Tibial nerve (tissue), 4 donors: ENCODE results near the gene GPC6. TPM values are rescaled to one million over a fixed set of nuclear protein-coding genes. Genes with fewer than 3 reads are reported as not detected.
"Not testable (repeated sequence)": the region's sequence is repeated elsewhere in the genome, so short reads cannot be mapped to it uniquely, and the experiment has no call there.

ENCODE experiments used
- DNase-seq, 2 donors: peaks; one replicate each; pipeline ENCODE4 v3.0.0-alpha.2; 2019; ENCODE audit warnings: low spot score in 2 of 2
- H3K27ac ChIP-seq, 4 donors: fragments of 200-600 bp; sonication (generic) in 3 of 4; one replicate each; pipeline ENCODE4 v1.5.1; 2017 to 2019; ENCODE audit warnings: mild to moderate bottlenecking in 1 of 4
- H3K27me3 ChIP-seq, 2 donors: fragments of 200-600 bp; sonication (generic) in 1 of 2; one replicate each; pipeline versions ENCODE4 v1.5.1 to v1.6.0; 2017 to 2019
- H3K36me3 ChIP-seq, 3 donors: fragments of 200-600 bp; sonication (generic); one replicate each; pipeline ENCODE4 v1.5.1; 2018 to 2019
- H3K4me1 ChIP-seq, 4 donors: fragments of 200-600 bp; sonication (generic) in 3 of 4; one replicate each; pipeline ENCODE4 v1.5.1; 2017 to 2019
- H3K4me3 ChIP-seq, 4 donors: fragments of 200-600 bp; sonication (generic) in 3 of 4; one replicate each; pipeline ENCODE4 v1.5.1; 2017 to 2019; ENCODE audit warnings: mild to moderate bottlenecking in 1 of 4, moderate library complexity in 1 of 4
- H3K9me3 ChIP-seq, 4 donors: fragments of 200-600 bp; sonication (generic) in 3 of 4; one replicate each; pipeline ENCODE4 v1.5.1; 2017 to 2019
- CTCF ChIP-seq, 5 experiments: fragments of 200-600 bp in 3 of 5; fragments of 450-650 bp in 2 of 5; sonication (generic) in 3 of 5; IDR thresholded peaks; one replicate each; pipeline ENCODE4 v1.5.1; 2016 to 2019; ENCODE audit warnings: antibody characterized with exemption in 5 of 5, mild to moderate bottlenecking in 3 of 5, moderate library complexity in 2 of 5
- EP300 ChIP-seq, 2 donors: sonication (generic); formaldehyde crosslinking; IDR thresholded peaks; one replicate each; pipeline ENCODE4 v1.6.1; 2017; ENCODE audit warnings: antibody characterized with exemption in 2 of 2, mild to moderate bottlenecking in 1 of 2
- POLR2A ChIP-seq, 2 donors: fragments of 450-650 bp; IDR thresholded peaks; one replicate each; pipeline ENCODE4 v1.6.1; 2017; ENCODE audit warnings: antibody characterized with exemption in 2 of 2, mild to moderate bottlenecking in 2 of 2, moderate library complexity in 2 of 2
- WGBS, 2 donors: methylation state at CpG; one replicate each; pipeline ENCODE4 v1.1.5; 2018; 5-methylcytosine and 5-hydroxymethylcytosine counted together
- total RNA-seq, 4 donors: library from RNA; depleted of rRNA; stranded (reverse); fragments of >200 nt; gene quantifications; one replicate each; pipeline ENCODE4 v1.1.0, GENCODE V29; 2016

The GPC6 gene
- total RNA-seq, 4 donors from 2014 or later: 21.9 to 39.5 (median 29.8) TPM

GRCh38 chr13:94342436-94343242 is 1116.0 kb downstream of the GPC6 start:
- WGBS, 2 donors: 79 to 82% methylated on average over 17 of the region's 17 CpGs
- no peak overlapping the region for H3K4me3 ChIP-seq
- no peaks in the 10 kb centered on the region for H3K9me3 ChIP-seq
- no peaks in the 10 kb centered on the region for H3K36me3 ChIP-seq
- H3K4me1 ChIP-seq: peaks cover 0 to 13% (median 6%) of the 10 kb centered on the region in 4 donors
- no peak for TF ChIP-seq POLR2A (IDR thresholded peaks at IDR 0.05)
- no peak for TF ChIP-seq CTCF (IDR thresholded peaks at IDR 0.05)
- no peak for TF ChIP-seq EP300 (IDR thresholded peaks at IDR 0.05)
- no peak for DNase-seq
- no peaks in the 10 kb centered on the region for H3K27me3 ChIP-seq
- no peak overlapping the region for H3K27ac ChIP-seq

DNA sequence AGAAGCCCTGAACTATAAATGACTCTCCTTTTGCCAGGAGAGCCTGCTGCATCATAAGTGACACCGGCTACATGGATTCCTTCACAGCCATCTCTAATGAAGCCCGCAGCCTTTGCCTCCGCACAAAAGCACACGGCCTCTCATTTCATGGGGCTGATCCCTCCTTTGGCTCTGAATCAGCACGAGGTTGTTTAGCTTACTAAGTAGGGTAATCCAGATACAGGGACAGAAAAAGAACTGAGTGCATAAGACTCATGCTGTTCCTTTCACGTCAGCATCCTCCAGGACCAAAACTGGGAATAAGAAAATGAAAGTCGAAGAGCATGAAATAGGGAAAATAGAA is 1116.6 kb downstream of the GPC6 start:
- DNase-seq: no peak
- WGBS, 2 donors: 68 to 74% methylated on average over 7 of the region's 7 CpGs
- Histone ChIP-seq H3K27me3 (no peaks in the 10 kb centered on the region), H3K4me1 (peaks cover 0 to 13% (median 6%) of the 10 kb centered on the region in 4 donors), H3K27ac (no peak overlapping the region), H3K4me3 (no peak overlapping the region), H3K9me3 (no peaks in the 10 kb centered on the region), H3K36me3 (no peaks in the 10 kb centered on the region)
- TF ChIP-seq EP300 (IDR thresholded peaks at IDR 0.05) (no peak), POLR2A (IDR thresholded peaks at IDR 0.05) (no peak), CTCF (IDR thresholded peaks at IDR 0.05) (no peak)

- not testable (repeated sequence) for H3K9me3 ChIP-seq, DNase-seq, H3K27me3 ChIP-seq, H3K36me3 ChIP-seq, H3K4me3 ChIP-seq
- Histone ChIP-seq H3K4me1 (peaks cover 0 to 13% (median 6%) of the 10 kb centered on the region in 4 donors), H3K27ac (peak overlapping the region in 2 of 4 donors; percentile 5 to 13)
- WGBS, 2 donors: 85 to 94% methylated on average over 3 of the region's 3 CpGs
Observed at GRCh38 chr13:94343687-94344086, 1117.1 kb downstream of the GPC6 start.

DNA sequence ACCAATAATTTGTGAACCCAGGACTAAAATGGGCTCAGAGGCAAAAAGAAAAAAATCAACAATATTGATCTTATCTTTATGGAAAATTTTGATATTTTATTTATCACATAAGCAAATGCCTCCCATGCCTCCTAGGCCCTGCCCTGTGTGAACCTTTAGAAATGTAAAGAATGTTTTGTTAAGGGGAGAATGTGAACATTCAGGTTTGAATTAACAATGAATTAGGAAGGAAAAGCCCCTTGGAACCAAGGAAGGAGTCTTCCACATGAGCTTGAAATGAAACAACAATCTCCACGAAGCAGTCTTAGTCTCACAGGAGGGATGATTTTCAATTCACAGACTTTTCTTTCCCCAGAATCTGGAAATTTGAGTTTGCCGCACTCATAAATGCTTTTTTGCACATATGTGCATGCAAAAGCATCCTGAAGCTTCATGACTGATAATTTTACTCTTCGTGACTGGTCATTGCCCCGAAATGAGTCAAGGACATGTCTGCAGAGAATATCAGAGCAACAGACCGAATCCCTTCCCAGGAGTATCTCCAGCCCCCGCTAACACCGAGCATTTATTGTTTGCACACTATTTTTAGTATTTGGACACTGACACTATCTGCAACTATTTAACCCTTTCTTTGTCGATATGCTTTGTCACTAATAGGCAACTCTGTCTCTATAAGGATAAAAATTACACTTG is 1117.7 kb downstream of the GPC6 start:
- WGBS, 2 donors: 31% methylated on average over 8 of the region's 8 CpGs
- H3K4me3 ChIP-seq: no peak overlapping the region

More for the DNA sequence above, 1117.7 kb downstream of the GPC6 start:
- H3K4me1 ChIP-seq: peaks cover 0 to 13% (median 6%) of the 10 kb centered on the region in 4 donors
- no peak for TF ChIP-seq POLR2A (IDR thresholded peaks at IDR 0.05)
- TF ChIP-seq EP300 (IDR thresholded peaks at IDR 0.05): no peak
- TF ChIP-seq CTCF (IDR thresholded peaks at IDR 0.05): no peak
- no peak overlapping the region for H3K27ac ChIP-seq
- no peaks in the 10 kb centered on the region for H3K9me3 ChIP-seq
- no peak for DNase-seq
- H3K27me3 ChIP-seq: no peaks in the 10 kb centered on the region
- H3K36me3 ChIP-seq: no peaks in the 10 kb centered on the region
